ENCODE measurements around the gene TNFRSF13B. TPM values are rescaled to one million over a fixed set of nuclear protein-coding genes. Genes with fewer than 3 reads are reported as not detected.

TNFRSF13B gene
- polyA plus RNA-seq, 1 donor (not counting 4 experiments of a cell fraction or from before 2014, with no cell fraction given): not detected

DNA sequence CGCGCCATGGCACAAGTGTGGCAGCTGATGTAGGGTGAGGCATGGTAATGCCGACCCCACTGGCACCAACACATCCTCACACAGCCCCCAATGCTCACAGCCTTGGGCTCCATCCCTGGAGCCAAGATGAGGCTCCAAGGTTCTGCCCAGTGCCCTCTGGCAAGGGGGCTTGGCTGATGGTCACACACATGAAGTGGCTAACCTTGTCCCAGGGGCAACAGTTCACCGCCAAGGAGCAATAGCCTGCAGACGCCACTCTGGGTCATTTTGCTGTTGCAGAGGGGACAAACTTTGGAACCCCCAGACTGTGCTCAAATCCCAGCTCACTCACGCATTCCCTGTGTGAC is 26.8 kb downstream of the TNFRSF13B start:
- dilution Hi-C loops (cut with MboI; ENCODE audit: extremely low pct_ligation_motif_present, low sequenced_read_pairs): no loop called here

DNA sequence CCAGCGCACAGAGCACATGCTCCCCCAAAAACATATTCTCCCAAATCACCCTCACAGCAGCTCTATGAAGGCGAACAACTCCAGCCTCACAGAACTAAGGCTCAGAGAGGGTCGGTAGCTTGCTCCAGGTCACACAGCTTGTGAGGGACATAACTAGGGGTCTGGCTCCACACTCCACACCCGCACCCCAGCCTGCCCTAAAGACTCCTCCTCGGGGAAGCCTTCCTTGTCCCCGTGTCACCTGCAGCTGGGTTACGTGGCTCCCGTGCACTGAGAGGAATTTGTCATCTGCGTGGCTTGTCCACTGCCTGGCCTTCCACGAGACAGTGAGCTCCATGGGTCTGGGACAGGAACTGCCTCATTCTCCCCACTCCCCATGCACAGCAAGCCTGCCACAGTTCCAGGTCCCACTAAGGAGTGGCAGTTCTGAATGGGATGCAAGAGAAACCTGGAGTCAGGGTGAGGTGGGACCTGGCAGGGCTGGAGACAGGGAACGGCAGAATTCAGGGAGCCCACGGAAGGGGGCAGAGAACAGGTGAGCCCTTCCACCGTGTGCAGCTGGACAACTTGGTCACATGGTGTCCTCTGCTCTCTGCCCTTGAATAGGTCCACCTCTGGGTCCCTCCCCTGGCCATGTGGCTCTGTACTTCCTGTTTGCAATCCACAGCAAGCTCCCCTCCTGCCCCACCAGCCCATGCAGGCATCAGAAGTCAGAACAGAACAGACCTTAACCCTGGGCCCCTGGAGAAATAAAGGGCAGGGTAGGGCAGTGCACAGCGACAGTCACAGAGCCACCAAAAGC is 27.4 kb downstream of the TNFRSF13B start:
- dilution Hi-C loops (cut with MboI; ENCODE audit: extremely low pct_ligation_motif_present, low sequenced_read_pairs): no loop called here
- peaks cover 26% of the 10 kb centered on the region for H3K27me3 ChIP-seq (ENCODE audit: control insufficient read depth, extremely low read depth, insufficient read depth, low read length)

More for the DNA sequence above, 26.8 kb downstream of the TNFRSF13B start:
- Histone ChIP-seq H3K4me1 (ENCODE audit: control insufficient read depth, extremely low read depth, insufficient read depth, low read length) (no peaks in the 10 kb centered on the region), H3K9me1 (ENCODE audit: control insufficient read depth, extremely low read depth, insufficient read depth, low read length) (no peaks in the 10 kb centered on the region), H3K9ac (ENCODE audit: control insufficient read depth, extremely low read depth, insufficient read depth, low read length) (no peak overlapping the region), H3K36me3 (ENCODE audit: control insufficient read depth in 2 of 2, extremely low read depth in 1 of 2, insufficient read depth in 2 of 2, low read length in 2 of 2) (no peaks in the 10 kb centered on the region), H2AFZ (ENCODE audit: control insufficient read depth, low read length) (no peak overlapping the region), H3K27ac (ENCODE audit: control insufficient read depth, insufficient read depth, low read length) (no peak overlapping the region), H3K4me3 (ENCODE audit: control insufficient read depth in 2 of 3, extremely low read depth in 1 of 3, insufficient read depth in 2 of 3, low read depth in 1 of 3, low read length in 3 of 3) (no peak overlapping the region), H4K20me1 (ENCODE audit: control insufficient read depth, extremely low read depth, insufficient read depth, low read length) (no peaks in the 10 kb centered on the region), H3K79me2 (ENCODE audit: control insufficient read depth, insufficient read depth, low read length) (no peaks in the 10 kb centered on the region), H3K9me3 (ENCODE audit: control insufficient read depth, low read depth, low read length) (peaks cover 3% of the 10 kb centered on the region), H3K27me3 (ENCODE audit: control insufficient read depth, extremely low read depth, insufficient read depth, low read length) (peaks cover 26% of the 10 kb centered on the region), H3K4me2 (ENCODE audit: control insufficient read depth, extremely low read depth, insufficient read depth, low read depth, low read length) (no peak overlapping the region)
- FAIRE-seq (no peak), DNase-seq (ENCODE audit: low read depth, low spot score) (no peak)
- TF ChIP-seq EZH2 (IDR thresholded peaks at IDR 0.05; ENCODE audit: low read length) (no peak), CTCF (optimal IDR thresholded peaks at IDR 0.05 in 1 of 3, IDR thresholded peaks at IDR 0.05 in 1 of 3, conservative IDR thresholded peaks at IDR 0.05 in 1 of 3; ENCODE audit: extremely low read depth in 1 of 3, insufficient read depth in 2 of 3, low read length in 3 of 3) (no peak)

More for the DNA sequence above, 27.4 kb downstream of the TNFRSF13B start:
- no peak for TF ChIP-seq EZH2 (IDR thresholded peaks at IDR 0.05; ENCODE audit: low read length)
- no peak for TF ChIP-seq CTCF (optimal IDR thresholded peaks at IDR 0.05 in 1 of 3, IDR thresholded peaks at IDR 0.05 in 1 of 3, conservative IDR thresholded peaks at IDR 0.05 in 1 of 3; ENCODE audit: extremely low read depth in 1 of 3, insufficient read depth in 2 of 3, low read length in 3 of 3)
- no peak for DNase-seq (ENCODE audit: low read depth, low spot score)
- no peak overlapping the region for H3K4me2 ChIP-seq (ENCODE audit: control insufficient read depth, extremely low read depth, insufficient read depth, low read depth, low read length)
- no peaks in the 10 kb centered on the region for H3K4me1 ChIP-seq (ENCODE audit: control insufficient read depth, extremely low read depth, insufficient read depth, low read length)
- no peak overlapping the region for H3K9ac ChIP-seq (ENCODE audit: control insufficient read depth, extremely low read depth, insufficient read depth, low read length)
- H3K27ac ChIP-seq (ENCODE audit: control insufficient read depth, insufficient read depth, low read length): no peak overlapping the region
- no peak for FAIRE-seq
- no peaks in the 10 kb centered on the region for H3K9me1 ChIP-seq (ENCODE audit: control insufficient read depth, extremely low read depth, insufficient read depth, low read length)
- no peaks in the 10 kb centered on the region for H3K36me3 ChIP-seq (ENCODE audit: control insufficient read depth in 2 of 2, extremely low read depth in 1 of 2, insufficient read depth in 2 of 2, low read length in 2 of 2)
- H3K9me3 ChIP-seq (ENCODE audit: control insufficient read depth, low read depth, low read length): peaks cover 3% of the 10 kb centered on the region
- H2AFZ ChIP-seq (ENCODE audit: control insufficient read depth, low read length): no peak overlapping the region
- no peak overlapping the region for H3K4me3 ChIP-seq (ENCODE audit: control insufficient read depth in 2 of 3, extremely low read depth in 1 of 3, insufficient read depth in 2 of 3, low read depth in 1 of 3, low read length in 3 of 3)
- no peaks in the 10 kb centered on the region for H4K20me1 ChIP-seq (ENCODE audit: control insufficient read depth, extremely low read depth, insufficient read depth, low read length)
- H3K79me2 ChIP-seq (ENCODE audit: control insufficient read depth, insufficient read depth, low read length): no peaks in the 10 kb centered on the region
